HEK293 (cell line): ENCODE results near the gene CPNE4.

Experiments
- CTCF ChIA-PET: fragments of 350-600 bp; formaldehyde crosslinking; extraction: SDS; loops from one replicate; lab custom pipeline; 2021; ENCODE audit warnings: antibody characterized with exemption; lab: Yijun Ruan, JAX
- POLR2A ChIA-PET: fragments of 300-600 bp; formaldehyde crosslinking; extraction: SDS; loops from one replicate; lab custom pipeline; 2020; ENCODE audit warnings: antibody characterized with exemption, inconsistent platforms; lab: Yijun Ruan, JAX
- H3K27ac ChIP-seq: fragments of 200-500 bp; sonication (Bioruptor generic); 2 replicates; pipeline ENCODE4 v1.5.1; 2014; ENCODE audit warnings: low read depth, low read length, control low read depth, inconsistent platforms; ENCODE audit errors: extremely low read depth
- H3K36me3 ChIP-seq, 2 experiments: fragments of 200-500 bp in 1 of 2; sonication (Bioruptor generic) in 1 of 2; 1 replicate in 1 of 2; 2 replicates in 1 of 2; pipeline ENCODE4 v1.5.1; 2014 to 2017; ENCODE audit warnings: inconsistent platforms in 2 of 2, low read length in 2 of 2; ENCODE audit not compliant: control insufficient read depth in 2 of 2, insufficient read depth in 1 of 2
- H3K4me1 ChIP-seq: fragments of 200-500 bp; sonication (Bioruptor generic); 2 replicates; pipeline ENCODE4 v1.5.1; 2014; ENCODE audit warnings: mild to moderate bottlenecking, low read length, inconsistent platforms; ENCODE audit not compliant: control insufficient read depth, insufficient read depth
- H3K4me3 ChIP-seq: 2 replicates; pipeline ENCODE4 v1.5.1; 2011; ENCODE audit warnings: low read depth, mild to moderate bottlenecking, control low read depth, low read length, moderate library complexity
- H3K9me3 ChIP-seq: fragments of 200-500 bp; sonication (Bioruptor generic); 2 replicates; pipeline ENCODE4 v1.5.1; 2014; ENCODE audit warnings: low read depth, low read length, inconsistent platforms; ENCODE audit not compliant: control insufficient read depth, insufficient read depth
- FEZF1 ChIP-seq: fragments of 450-650 bp; formaldehyde crosslinking; IDR thresholded peaks from 2 replicates; pipeline ENCODE4 v1.5.1; 2016; ENCODE audit warnings: missing biosample characterization, missing genetic modification characterization
- GLIS1 ChIP-seq: fragments of 450-650 bp; formaldehyde crosslinking; IDR thresholded peaks from 2 replicates; pipeline ENCODE4 v1.5.1; 2016; ENCODE audit warnings: missing biosample characterization, missing genetic modification characterization
- ZNF132 ChIP-seq: fragments of 450-650 bp; formaldehyde crosslinking; IDR thresholded peaks from 2 replicates; pipeline ENCODE4 v1.5.1; 2017; ENCODE audit warnings: missing biosample characterization, missing genetic modification characterization, borderline replicate concordance
- ZNF214 ChIP-seq: fragments of 450-650 bp; formaldehyde crosslinking; IDR thresholded peaks from 2 replicates; pipeline ENCODE4 v1.5.1; 2017; ENCODE audit warnings: missing biosample characterization, mild to moderate bottlenecking, missing genetic modification characterization, borderline replicate concordance
- ZNF311 ChIP-seq: fragments of 450-650 bp; formaldehyde crosslinking; IDR thresholded peaks from 2 replicates; pipeline ENCODE4 v1.5.1; 2017; ENCODE audit warnings: missing biosample characterization, missing genetic modification characterization, borderline replicate concordance
- ZNF350 ChIP-seq: fragments of 450-650 bp; formaldehyde crosslinking; IDR thresholded peaks from 2 replicates; pipeline ENCODE4 v1.5.0; 2017; ENCODE audit warnings: missing biosample characterization, mild to moderate bottlenecking, missing genetic modification characterization
- ZNF433 ChIP-seq: fragments of 450-650 bp; formaldehyde crosslinking; IDR thresholded peaks from 2 replicates; pipeline ENCODE4 v1.5.1; 2016; ENCODE audit warnings: missing biosample characterization, missing genetic modification characterization, low read depth
- ZNF600 ChIP-seq: fragments of 450-650 bp; formaldehyde crosslinking; IDR thresholded peaks from 2 replicates; pipeline ENCODE4 v1.5.1; 2016; ENCODE audit warnings: missing biosample characterization, missing genetic modification characterization
- ZNF677 ChIP-seq: fragments of 450-650 bp; IDR thresholded peaks from 2 replicates; pipeline ENCODE4 v1.5.0; 2018; ENCODE audit warnings: missing biosample characterization, mild to moderate bottlenecking, missing genetic modification characterization, moderate library complexity
- ZNF777 ChIP-seq: fragments of 450-650 bp; formaldehyde crosslinking; IDR thresholded peaks from 2 replicates; pipeline ENCODE4 v1.5.1; 2017; ENCODE audit warnings: missing biosample characterization, missing genetic modification characterization, borderline replicate concordance
- TF ChIP-seq, protein P1 (sequence below): fragments of 450-650 bp; formaldehyde crosslinking; IDR thresholded peaks from 2 replicates; pipeline ENCODE4 v1.5.1; 2016; ENCODE audit warnings: missing biosample characterization, missing genetic modification characterization
- TF ChIP-seq, protein P2 (sequence below): fragments of 450-650 bp; formaldehyde crosslinking; IDR thresholded peaks from 2 replicates; pipeline ENCODE4 v1.5.1; 2016; ENCODE audit warnings: missing biosample characterization, missing genetic modification characterization
- TF ChIP-seq, protein P3 (sequence below): fragments of 450-650 bp; formaldehyde crosslinking; IDR thresholded peaks from 2 replicates; pipeline ENCODE4 v1.5.1; 2016; ENCODE audit warnings: missing biosample characterization, missing genetic modification characterization
- TF ChIP-seq, protein P4 (sequence below): fragments of 450-650 bp; formaldehyde crosslinking; IDR thresholded peaks from 2 replicates; pipeline ENCODE4 v1.5.1; 2017; ENCODE audit warnings: missing biosample characterization, missing genetic modification characterization
- TF ChIP-seq, protein P5 (sequence below): fragments of 450-650 bp; formaldehyde crosslinking; IDR thresholded peaks from 2 replicates; pipeline ENCODE4 v1.5.1; 2016; ENCODE audit warnings: missing biosample characterization, missing genetic modification characterization

The CPNE4 gene

DNA sequence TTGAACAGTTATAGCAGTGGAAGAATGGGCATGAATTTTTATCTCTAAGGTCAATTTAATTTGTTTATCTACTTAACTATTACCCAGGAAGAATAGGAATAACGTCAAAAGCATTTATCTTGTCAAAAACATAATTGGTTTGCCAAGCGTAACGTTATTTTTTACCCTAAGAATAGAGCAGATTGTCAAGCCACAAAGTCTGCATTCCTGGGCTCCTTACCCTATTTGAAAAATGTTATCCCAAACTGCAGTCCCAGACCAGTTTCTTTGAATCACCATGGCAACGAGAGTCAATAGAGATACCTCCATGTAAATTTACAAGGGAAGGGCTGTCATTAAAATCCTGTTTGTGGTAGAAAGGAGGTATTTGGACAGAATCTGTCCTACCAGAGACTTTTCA, 61.1 kb downstream of the CPNE4 start:
- no peaks in the 10 kb centered on the region for H3K9me3 ChIP-seq
- TF ChIP-seq ZNF214 (tag by site-specific recombination), result no peak
- TF ChIP-seq, protein P1, sequence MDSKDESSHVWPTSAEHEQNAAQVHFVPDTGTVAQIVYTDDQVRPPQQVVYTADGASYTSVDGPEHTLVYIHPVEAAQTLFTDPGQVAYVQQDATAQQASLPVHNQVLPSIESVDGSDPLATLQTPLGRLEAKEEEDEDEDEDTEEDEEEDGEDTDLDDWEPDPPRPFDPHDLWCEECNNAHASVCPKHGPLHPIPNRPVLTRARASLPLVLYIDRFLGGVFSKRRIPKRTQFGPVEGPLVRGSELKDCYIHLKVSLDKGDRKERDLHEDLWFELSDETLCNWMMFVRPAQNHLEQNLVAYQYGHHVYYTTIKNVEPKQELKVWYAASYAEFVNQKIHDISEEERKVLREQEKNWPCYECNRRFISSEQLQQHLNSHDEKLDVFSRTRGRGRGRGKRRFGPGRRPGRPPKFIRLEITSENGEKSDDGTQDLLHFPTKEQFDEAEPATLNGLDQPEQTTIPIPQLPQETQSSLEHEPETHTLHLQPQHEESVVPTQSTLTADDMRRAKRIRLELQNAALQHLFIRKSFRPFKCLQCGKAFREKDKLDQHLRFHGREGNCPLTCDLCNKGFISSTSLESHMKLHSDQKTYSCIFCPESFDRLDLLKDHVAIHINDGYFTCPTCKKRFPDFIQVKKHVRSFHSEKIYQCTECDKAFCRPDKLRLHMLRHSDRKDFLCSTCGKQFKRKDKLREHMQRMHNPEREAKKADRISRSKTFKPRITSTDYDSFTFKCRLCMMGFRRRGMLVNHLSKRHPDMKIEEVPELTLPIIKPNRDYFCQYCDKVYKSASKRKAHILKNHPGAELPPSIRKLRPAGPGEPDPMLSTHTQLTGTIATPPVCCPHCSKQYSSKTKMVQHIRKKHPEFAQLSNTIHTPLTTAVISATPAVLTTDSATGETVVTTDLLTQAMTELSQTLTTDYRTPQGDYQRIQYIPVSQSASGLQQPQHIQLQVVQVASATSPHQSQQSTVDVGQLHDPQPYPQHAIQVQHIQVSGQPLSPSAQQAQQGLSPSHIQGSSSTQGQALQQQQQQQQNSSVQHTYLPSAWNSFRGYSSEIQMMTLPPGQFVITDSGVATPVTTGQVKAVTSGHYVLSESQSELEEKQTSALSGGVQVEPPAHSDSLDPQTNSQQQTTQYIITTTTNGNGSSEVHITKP (tag by site-specific recombination), result no peak
- TF ChIP-seq, protein P2, sequence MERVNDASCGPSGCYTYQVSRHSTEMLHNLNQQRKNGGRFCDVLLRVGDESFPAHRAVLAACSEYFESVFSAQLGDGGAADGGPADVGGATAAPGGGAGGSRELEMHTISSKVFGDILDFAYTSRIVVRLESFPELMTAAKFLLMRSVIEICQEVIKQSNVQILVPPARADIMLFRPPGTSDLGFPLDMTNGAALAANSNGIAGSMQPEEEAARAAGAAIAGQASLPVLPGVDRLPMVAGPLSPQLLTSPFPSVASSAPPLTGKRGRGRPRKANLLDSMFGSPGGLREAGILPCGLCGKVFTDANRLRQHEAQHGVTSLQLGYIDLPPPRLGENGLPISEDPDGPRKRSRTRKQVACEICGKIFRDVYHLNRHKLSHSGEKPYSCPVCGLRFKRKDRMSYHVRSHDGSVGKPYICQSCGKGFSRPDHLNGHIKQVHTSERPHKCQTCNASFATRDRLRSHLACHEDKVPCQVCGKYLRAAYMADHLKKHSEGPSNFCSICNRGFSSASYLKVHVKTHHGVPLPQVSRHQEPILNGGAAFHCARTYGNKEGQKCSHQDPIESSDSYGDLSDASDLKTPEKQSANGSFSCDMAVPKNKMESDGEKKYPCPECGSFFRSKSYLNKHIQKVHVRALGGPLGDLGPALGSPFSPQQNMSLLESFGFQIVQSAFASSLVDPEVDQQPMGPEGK (tag by site-specific recombination), result no peak
- TF ChIP-seq ZNF311 (tag by site-specific recombination), result no peak
- TF ChIP-seq ZNF600 (tag by site-specific recombination), result no peak
- TF ChIP-seq, protein P3, sequence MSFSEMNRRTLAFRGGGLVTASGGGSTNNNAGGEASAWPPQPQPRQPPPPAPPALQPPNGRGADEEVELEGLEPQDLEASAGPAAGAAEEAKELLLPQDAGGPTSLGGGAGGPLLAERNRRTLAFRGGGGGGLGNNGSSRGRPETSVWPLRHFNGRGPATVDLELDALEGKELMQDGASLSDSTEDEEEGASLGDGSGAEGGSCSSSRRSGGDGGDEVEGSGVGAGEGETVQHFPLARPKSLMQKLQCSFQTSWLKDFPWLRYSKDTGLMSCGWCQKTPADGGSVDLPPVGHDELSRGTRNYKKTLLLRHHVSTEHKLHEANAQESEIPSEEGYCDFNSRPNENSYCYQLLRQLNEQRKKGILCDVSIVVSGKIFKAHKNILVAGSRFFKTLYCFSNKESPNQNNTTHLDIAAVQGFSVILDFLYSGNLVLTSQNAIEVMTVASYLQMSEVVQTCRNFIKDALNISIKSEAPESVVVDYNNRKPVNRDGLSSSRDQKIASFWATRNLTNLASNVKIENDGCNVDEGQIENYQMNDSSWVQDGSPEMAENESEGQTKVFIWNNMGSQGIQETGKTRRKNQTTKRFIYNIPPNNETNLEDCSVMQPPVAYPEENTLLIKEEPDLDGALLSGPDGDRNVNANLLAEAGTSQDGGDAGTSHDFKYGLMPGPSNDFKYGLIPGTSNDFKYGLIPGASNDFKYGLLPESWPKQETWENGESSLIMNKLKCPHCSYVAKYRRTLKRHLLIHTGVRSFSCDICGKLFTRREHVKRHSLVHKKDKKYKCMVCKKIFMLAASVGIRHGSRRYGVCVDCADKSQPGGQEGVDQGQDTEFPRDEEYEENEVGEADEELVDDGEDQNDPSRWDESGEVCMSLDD (tag by site-specific recombination), result no peak
- TF ChIP-seq GLIS1 (tag by site-specific recombination), result no peak
- no peak for TF ChIP-seq ZNF777 (tag by site-specific recombination)
- no peak for TF ChIP-seq FEZF1 (tag by site-specific recombination)
- TF ChIP-seq, protein P4, sequence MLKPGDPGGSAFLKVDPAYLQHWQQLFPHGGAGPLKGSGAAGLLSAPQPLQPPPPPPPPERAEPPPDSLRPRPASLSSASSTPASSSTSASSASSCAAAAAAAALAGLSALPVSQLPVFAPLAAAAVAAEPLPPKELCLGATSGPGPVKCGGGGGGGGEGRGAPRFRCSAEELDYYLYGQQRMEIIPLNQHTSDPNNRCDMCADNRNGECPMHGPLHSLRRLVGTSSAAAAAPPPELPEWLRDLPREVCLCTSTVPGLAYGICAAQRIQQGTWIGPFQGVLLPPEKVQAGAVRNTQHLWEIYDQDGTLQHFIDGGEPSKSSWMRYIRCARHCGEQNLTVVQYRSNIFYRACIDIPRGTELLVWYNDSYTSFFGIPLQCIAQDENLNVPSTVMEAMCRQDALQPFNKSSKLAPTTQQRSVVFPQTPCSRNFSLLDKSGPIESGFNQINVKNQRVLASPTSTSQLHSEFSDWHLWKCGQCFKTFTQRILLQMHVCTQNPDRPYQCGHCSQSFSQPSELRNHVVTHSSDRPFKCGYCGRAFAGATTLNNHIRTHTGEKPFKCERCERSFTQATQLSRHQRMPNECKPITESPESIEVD (tag by site-specific recombination), result no peak
- no peak for TF ChIP-seq ZNF433 (tag by site-specific recombination)
- TF ChIP-seq, protein P5, sequence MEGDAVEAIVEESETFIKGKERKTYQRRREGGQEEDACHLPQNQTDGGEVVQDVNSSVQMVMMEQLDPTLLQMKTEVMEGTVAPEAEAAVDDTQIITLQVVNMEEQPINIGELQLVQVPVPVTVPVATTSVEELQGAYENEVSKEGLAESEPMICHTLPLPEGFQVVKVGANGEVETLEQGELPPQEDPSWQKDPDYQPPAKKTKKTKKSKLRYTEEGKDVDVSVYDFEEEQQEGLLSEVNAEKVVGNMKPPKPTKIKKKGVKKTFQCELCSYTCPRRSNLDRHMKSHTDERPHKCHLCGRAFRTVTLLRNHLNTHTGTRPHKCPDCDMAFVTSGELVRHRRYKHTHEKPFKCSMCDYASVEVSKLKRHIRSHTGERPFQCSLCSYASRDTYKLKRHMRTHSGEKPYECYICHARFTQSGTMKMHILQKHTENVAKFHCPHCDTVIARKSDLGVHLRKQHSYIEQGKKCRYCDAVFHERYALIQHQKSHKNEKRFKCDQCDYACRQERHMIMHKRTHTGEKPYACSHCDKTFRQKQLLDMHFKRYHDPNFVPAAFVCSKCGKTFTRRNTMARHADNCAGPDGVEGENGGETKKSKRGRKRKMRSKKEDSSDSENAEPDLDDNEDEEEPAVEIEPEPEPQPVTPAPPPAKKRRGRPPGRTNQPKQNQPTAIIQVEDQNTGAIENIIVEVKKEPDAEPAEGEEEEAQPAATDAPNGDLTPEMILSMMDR (tag by site-specific recombination), result no peak
- no peak for TF ChIP-seq ZNF677 (tag by site-specific recombination)
- TF ChIP-seq ZNF350, result no peak
- no peak for TF ChIP-seq ZNF132
- peaks cover 3% of the 10 kb centered on the region; the same call in 1 of the 2 replicates for H3K4me1 ChIP-seq
- POLR2A ChIA-PET, result no interaction called here
- H3K27ac ChIP-seq, result no peak overlapping the region
- CTCF ChIA-PET, result no interaction called here
- no peak overlapping the region for H3K4me3 ChIP-seq
- H3K36me3 ChIP-seq, result no peaks in the 10 kb centered on the region
